SU-DHL-6 (cell line): ENCODE results near the gene MREG.

Source experiments
- CTCF ChIP-seq: fragments of 200-600 bp; sonication (generic); IDR thresholded peaks from one replicate; pipeline ENCODE4 v1.5.1; 2017; ENCODE audit warnings: antibody characterized with exemption, mild to moderate bottlenecking, low read length, moderate library complexity; ENCODE audit not compliant: insufficient read depth, poor library complexity, severe bottlenecking
- EZH2phosphoT487 ChIP-seq: fragments of 200-600 bp; sonication (generic), shearing (Covaris generic); conservative IDR thresholded peaks from 2 replicates; pipeline ENCODE4 v1.6.1; 2018; ENCODE audit warnings: mild to moderate bottlenecking, antibody characterized with exemption, low read length, moderate library complexity, mixed read lengths

GRCh38 chr2:215903203-215903602 lies 110.1 kb downstream of the MREG start:
- no peak for TF ChIP-seq CTCF
- no peak for TF ChIP-seq EZH2phosphoT487
